Thyroid gland (tissue), 4 donors: Measurements from ENCODE around the gene SIKE1. TPM values are rescaled to one million over a fixed set of nuclear protein-coding genes. Genes with fewer than 3 reads are reported as not detected.

Source experiments
- DNase-seq, 2 donors: peaks; one replicate each; pipeline ENCODE4 v3.0.0-alpha.2; 2019
- H3K27ac ChIP-seq, 3 donors: fragments of 200-600 bp; sonication (generic); 1 replicate in 2 of 3; 2 replicates in 1 of 3; pipeline ENCODE4 v1.5.1; 2016 to 2019; ENCODE audit warnings: mild to moderate bottlenecking in 1 of 3, moderate library complexity in 1 of 3
- H3K27me3 ChIP-seq: fragments of 200-600 bp; sonication (generic); one replicate; pipeline ENCODE4 v1.5.1; 2019
- H3K36me3 ChIP-seq, 2 donors: fragments of 200-600 bp; sonication (generic); one replicate each; pipeline ENCODE4 v1.5.1; 2016 to 2019
- H3K4me1 ChIP-seq, 2 donors: fragments of 200-600 bp; sonication (generic); one replicate each; pipeline ENCODE4 v1.5.1; 2017 to 2019
- H3K4me3 ChIP-seq, 3 donors: fragments of 200-600 bp; sonication (generic); replicated peaks in 1 of 3; 1 replicate in 2 of 3; 2 replicates in 1 of 3; pipeline ENCODE4 v1.5.1; 2016; ENCODE audit warnings: mild to moderate bottlenecking in 1 of 3
- H3K9me3 ChIP-seq: fragments of 200-600 bp; sonication (generic); one replicate; pipeline ENCODE4 v1.5.1; 2017
- CTCF ChIP-seq, 6 experiments: fragments of 200-600 bp in 3 of 6; fragments of 450-650 bp in 3 of 6; sonication (generic) in 3 of 6; IDR thresholded peaks; one replicate each; pipeline ENCODE4 v1.5.1; 2016 to 2019; ENCODE audit warnings: antibody characterized with exemption in 6 of 6, mild to moderate bottlenecking in 2 of 6, inconsistent platforms in 1 of 6, moderate library complexity in 1 of 6
- POLR2A ChIP-seq, 2 donors: fragments of 450-650 bp; IDR thresholded peaks; one replicate each; pipeline ENCODE4 v1.6.1; 2017; ENCODE audit warnings: antibody characterized with exemption in 2 of 2, mild to moderate bottlenecking in 2 of 2, moderate library complexity in 1 of 2
- WGBS, 2 donors: methylation state at CpG; one replicate each; pipeline ENCODE4 v1.1.5; 2017; 5-methylcytosine and 5-hydroxymethylcytosine counted together
- intact Hi-C: fragments of 100-400 bp; cut with DNase I; formaldehyde crosslinking; loops from one replicate; pipeline ENCODE4 v1.15.1; 2023
- small RNA-seq: library from RNA; depleted of rRNA; stranded (forward); fragments of <200 nt; gene quantifications from one replicate; pipeline ENCODE3, GENCODE V24; 2016
- total RNA-seq, 4 donors: library from RNA; depleted of rRNA; stranded (reverse); fragments of >200 nt; gene quantifications; one replicate each; pipeline ENCODE4 v1.2.3, GENCODE V29; 2016

The SIKE1 gene
- total RNA-seq, 4 donors from 2014 or later: 24.2 to 41.8 (median 37.4) TPM

GRCh38 chr1:114723457-114723856, 57.0 kb downstream of the SIKE1 start:
- Histone ChIP-seq H3K4me3 (no peak overlapping the region), H3K36me3 (peaks cover 88 to 93% of the 10 kb centered on the region in 2 donors), H3K9me3 (no peaks in the 10 kb centered on the region), H3K27me3 (no peaks in the 10 kb centered on the region), H3K27ac (no peak overlapping the region), H3K4me1 (no peaks in the 10 kb centered on the region)
- TF ChIP-seq POLR2A (IDR thresholded peaks at IDR 0.05) (no peak), CTCF (IDR thresholded peaks at IDR 0.05) (no peak)
- 0 to 45% methylated on average over 1 of the region's 1 CpG for WGBS, 2 donors
- intact Hi-C loops: no loop called here
- no peak for DNase-seq

- 95 to 96% methylated on average over 4 of the region's 4 CpGs for WGBS, 2 donors
- intact Hi-C loops: no loop called here
- no peaks in the 10 kb centered on the region for H3K9me3 ChIP-seq
- H3K4me3 ChIP-seq: no peak overlapping the region
- H3K27ac ChIP-seq: no peak overlapping the region
- no peak for TF ChIP-seq POLR2A (IDR thresholded peaks at IDR 0.05)
- no peak for TF ChIP-seq CTCF (IDR thresholded peaks at IDR 0.05)
- no peak for DNase-seq
- peaks cover 7 to 9% of the 10 kb centered on the region in 2 donors for H3K4me1 ChIP-seq
- H3K27me3 ChIP-seq: no peaks in the 10 kb centered on the region
- peaks cover 68 to 77% of the 10 kb centered on the region in 2 donors for H3K36me3 ChIP-seq
Observed at GRCh38 chr1:114720492-114720891, 60.0 kb downstream of the SIKE1 start.

Small RNA genes lying within 50 kb of the gene (small RNA-seq; reads per million reads assigned to genes)
- gene RNY1P13: not detected

Other genes with a start within 250 kb of the SIKE1 start
- 10 to 100 TPM; 30.8 to 52.5 (median 46.9) TPM for gene BCAS2, start 199.1 kb downstream of the SIKE1 start, total RNA-seq
- 1 to 10 TPM; 2.6 to 3.9 (median 3.8) TPM for gene DENND2C, start 110.6 kb downstream of the SIKE1 start, total RNA-seq
- not detected for gene AMPD1, start 85.1 kb downstream of the SIKE1 start, total RNA-seq
- 10 to 100 TPM; 27.6 to 39.0 (median 31.0) TPM for gene NRAS, start 63.9 kb downstream of the SIKE1 start, total RNA-seq
- 1,000 to 10,000 TPM in 1 of 4 donors, 100 to 1,000 TPM in 3; 548 to 1,437 (median 734) TPM for gene CSDE1, start 22.7 kb downstream of the SIKE1 start, total RNA-seq
- under 1 TPM in 1 of 4 donors, not detected in 3; 0.13 TPM for gene SYCP1, start 74.2 kb upstream of the SIKE1 start, total RNA-seq
- gene TSHB, start 249.1 kb upstream of the SIKE1 start, total RNA-seq: not detected